HepG2 (cell line): ENCODE measurements around the gene HAGHL. TPM values are rescaled to one million over a fixed set of nuclear protein-coding genes. Genes with fewer than 3 reads are reported as not detected.

Source experiments
- AKAP8 ChIP-seq: sonication (generic); formaldehyde crosslinking; IDR thresholded peaks from 2 replicates; pipeline ENCODE4 v1.5.1; 2020; ENCODE audit warnings: mild to moderate bottlenecking, missing genetic modification reagents
- BRCA1 ChIP-seq: sonication (generic); formaldehyde crosslinking; IDR thresholded peaks from 2 replicates; pipeline ENCODE4 v1.4.0; 2020; ENCODE audit warnings: missing genetic modification reagents
- CAMTA2 ChIP-seq: sonication (generic); formaldehyde crosslinking; IDR thresholded peaks from 2 replicates; pipeline ENCODE4 v1.4.0; 2020; ENCODE audit warnings: mild to moderate bottlenecking, missing genetic modification reagents, borderline replicate concordance
- FOXM1 ChIP-seq: sonication (generic); formaldehyde crosslinking; IDR thresholded peaks from 2 replicates; pipeline ENCODE4 v1.5.0; 2020; ENCODE audit warnings: missing genetic modification reagents
- KDM3A ChIP-seq: IDR thresholded peaks from 2 replicates; pipeline ENCODE4 v1.6.1; 2018; ENCODE audit warnings: low read depth, missing compliant biosample characterization
- MAZ ChIP-seq, 2 experiments: sonication (generic) in 1 of 2; formaldehyde crosslinking in 1 of 2; IDR thresholded peaks; 2 replicates each; pipeline versions ENCODE4 v1.5.0 to v1.6.1; 2012 to 2020; ENCODE audit warnings: low read depth in 2 of 2, mild to moderate bottlenecking in 2 of 2, borderline replicate concordance in 1 of 2, improper control_type of control experiment in 1 of 2, low read length in 1 of 2, missing genetic modification reagents in 1 of 2, moderate library complexity in 1 of 2
- MYC ChIP-seq: sonication (generic); formaldehyde crosslinking; IDR thresholded peaks from 2 replicates; pipeline ENCODE4 v1.9.0; 2021; ENCODE audit warnings: missing genetic modification reagents, borderline replicate concordance
- PCBP1 ChIP-seq: fragments of 200-400 bp; formaldehyde crosslinking; IDR thresholded peaks from 2 replicates; pipeline ENCODE4 v1.6.1; 2017; ENCODE audit warnings: mild to moderate bottlenecking, low read depth, low read length, borderline replicate concordance
- SAP130 ChIP-seq: IDR thresholded peaks from 2 replicates; pipeline ENCODE4 v1.6.1; 2016; ENCODE audit warnings: low read depth
- SP4 ChIP-seq: sonication (generic); formaldehyde crosslinking; IDR thresholded peaks from 2 replicates; pipeline ENCODE4 v1.8.1; 2023; ENCODE audit warnings: mild to moderate bottlenecking, missing genetic modification reagents
- TBX2 ChIP-seq: sonication (generic); formaldehyde crosslinking; IDR thresholded peaks from 2 replicates; pipeline ENCODE4 v1.5.0; 2020; ENCODE audit warnings: missing genetic modification reagents, mild to moderate bottlenecking, borderline replicate concordance
- XRCC5 ChIP-seq: fragments of 200-400 bp; formaldehyde crosslinking; optimal IDR thresholded peaks from 2 replicates; pipeline ENCODE3; 2017; ENCODE audit warnings: mild to moderate bottlenecking, low read length
- ZBTB14 ChIP-seq: sonication (generic); formaldehyde crosslinking; IDR thresholded peaks from 2 replicates; pipeline ENCODE4 v1.4.0; 2020; ENCODE audit warnings: missing genetic modification reagents
- ZBTB43 ChIP-seq: sonication (generic); formaldehyde crosslinking; conservative IDR thresholded peaks from 2 replicates; pipeline ENCODE4 v1.4.0; 2020; ENCODE audit warnings: missing genetic modification reagents
- ZNF225 ChIP-seq: sonication (generic); formaldehyde crosslinking; IDR thresholded peaks from 2 replicates; pipeline ENCODE4 v1.4.0; 2020; ENCODE audit warnings: mild to moderate bottlenecking, missing genetic modification reagents
- polyA plus RNA-seq, 8 experiments: library from polyadenylated mRNA; depleted of rRNA in 3 of 8; stranded (reverse) in 7 of 8; unstranded in 1 of 8; fragments of >200 nt; fragmentation: Illumina TruSeq in 4 of 8; extraction: Trizol in 4 of 8; gene quantifications; 2 replicates each; pipeline versions ENCODE4 v1.2.1 to v1.2.3, GENCODE V29; 2011 to 2016; ENCODE audit warnings: low read depth in 4 of 8, missing spikeins in 1 of 8, mixed read lengths in 1 of 8; ENCODE audit not compliant: insufficient read depth in 1 of 8
- total RNA-seq, 5 experiments: library from RNA; depleted of rRNA; stranded (reverse); fragments of >200 nt; fragmentation: Illumina TruSeq; extraction: Trizol; gene quantifications; 2 replicates each; pipeline ENCODE4 v1.2.3, GENCODE V29; 2016; ENCODE audit warnings: low read depth in 1 of 5

HAGHL gene
- total and polyA plus RNA-seq, 2 of the 13 experiments (the other 11 are each of a cell fraction or from before 2014, with no cell fraction given) = 3.4 to 8.4 TPM

GRCh38 chr16:728131-728889, 1.4 kb downstream of the HAGHL start (continued):
- TF ChIP-seq SP4 (CRISPR knock-in tag) = 0 out of 2 replicates have a peak, but pooled peaks have one; percentile 19
- TF ChIP-seq MAZ (IDR thresholded peaks at IDR 0.05; ENCODE audit: borderline replicate concordance, low read depth, low read length) = no peak
- TF ChIP-seq MAZ (CRISPR knock-in tag; IDR thresholded peaks at IDR 0.05; ENCODE audit: low read depth) = peak; percentile 29; the same call in 1 of the 2 replicates
- peak; percentile 16; the same call in 1 of the 2 replicates for TF ChIP-seq TBX2 (CRISPR knock-in tag)
- no peak for TF ChIP-seq ZNF225
- no peak for TF ChIP-seq CAMTA2 (CRISPR knock-in tag)
- TF ChIP-seq ZBTB14 (CRISPR knock-in tag) = peak; percentile 74
- no peak for TF ChIP-seq BRCA1 (CRISPR knock-in tag)
- no peak for TF ChIP-seq XRCC5
- peak; percentile 50; the same call in 1 of the 2 replicates for TF ChIP-seq MYC (CRISPR knock-in tag)
- peak; percentile 62 for TF ChIP-seq SAP130 (CRISPR knock-in tag)
- peak; percentile 82 for TF ChIP-seq AKAP8
- TF ChIP-seq PCBP1 = 0 out of 2 replicates have a peak, but pooled peaks have one; percentile 18
- TF ChIP-seq FOXM1 (CRISPR knock-in tag) = no peak
- TF ChIP-seq KDM3A (CRISPR knock-in tag) = no peak
- TF ChIP-seq ZBTB43 (CRISPR knock-in tag) = no peak
